Upper lobe of left lung (tissue), 6 donors: ENCODE results near the gene DMRT2. TPM values are rescaled to one million over a fixed set of nuclear protein-coding genes. Genes with fewer than 3 reads are reported as not detected.

Source experiments
- ATAC-seq, 2 donors: fragments of 200-7000 bp; cut with Tn5 transposase; one replicate each; pipeline ENCODE4 v1.9.1; 2022; ENCODE audit warnings: mild to moderate bottlenecking in 2 of 2, moderate library complexity in 2 of 2; ENCODE audit not compliant: low FRiP score in 2 of 2
- DNase-seq, 2 donors: peaks; one replicate each; pipeline ENCODE4 v3.0.0-alpha.2; 2019 to 2020
- H3K27ac ChIP-seq, 4 donors: fragments of 200-600 bp; sonication (generic); one replicate each; pipeline ENCODE4 v1.5.1; 2016 to 2019
- H3K27me3 ChIP-seq, 4 donors: fragments of 200-600 bp; sonication (generic); one replicate each; pipeline ENCODE4 v1.5.1; 2017 to 2019
- H3K36me3 ChIP-seq, 4 donors: fragments of 200-600 bp; sonication (generic); one replicate each; pipeline ENCODE4 v1.5.1; 2016 to 2019
- H3K4me1 ChIP-seq, 4 donors: fragments of 200-600 bp; sonication (generic); one replicate each; pipeline ENCODE4 v1.5.1; 2018 to 2019
- H3K4me3 ChIP-seq, 4 donors: fragments of 200-600 bp; sonication (generic); one replicate each; pipeline ENCODE4 v1.5.1; 2017 to 2019; ENCODE audit warnings: mild to moderate bottlenecking in 2 of 4, moderate library complexity in 1 of 4
- H3K9me3 ChIP-seq, 4 donors: fragments of 200-600 bp; sonication (generic); one replicate each; pipeline ENCODE4 v1.5.1; 2018 to 2019
- CTCF ChIP-seq, 6 experiments: fragments of 450-650 bp in 4 of 6; fragments of 200-600 bp in 2 of 6; sonication (generic) in 2 of 6; IDR thresholded peaks; one replicate each; pipeline ENCODE4 v1.5.1; 2016 to 2019; ENCODE audit warnings: antibody characterized with exemption in 6 of 6
- EP300 ChIP-seq, 4 donors: sonication (generic); formaldehyde crosslinking; IDR thresholded peaks; one replicate each; pipeline ENCODE4 v1.5.1; 2017; ENCODE audit warnings: antibody characterized with exemption in 4 of 4, control low read depth in 2 of 4
- POLR2A ChIP-seq, 4 donors: fragments of 450-650 bp; IDR thresholded peaks; one replicate each; pipeline ENCODE4 v1.5.1; 2016 to 2017; ENCODE audit warnings: antibody characterized with exemption in 4 of 4, mild to moderate bottlenecking in 2 of 4
- POLR2AphosphoS5 ChIP-seq, 2 donors: sonication (generic); formaldehyde crosslinking; IDR thresholded peaks; one replicate each; pipeline ENCODE4 v1.5.1; 2017; ENCODE audit warnings: antibody characterized with exemption in 2 of 2
- WGBS, 2 donors: methylation state at CpG; one replicate each; pipeline ENCODE4 v1.1.5; 2017 to 2018; 5-methylcytosine and 5-hydroxymethylcytosine counted together
- total RNA-seq, 6 donors: library from RNA; depleted of rRNA in 4 of 6; stranded (reverse); fragments of >200 nt in 4 of 6; gene quantifications; one replicate each; pipeline versions ENCODE4 v1.1.0 to v1.2.1, GENCODE V29; 2016 to 2021
- donor health status: DM: no; HTN: no; CAD: no; lungs with moderate emphysema.
- donor health status: DM: no; HTN: yes; CAD: no; lungs with severe emphysema.

Gene DMRT2
- total RNA-seq, 6 donors from 2014 or later = 0.43 to 0.84 (median 0.78) TPM; not detected in 2

- H3K27ac ChIP-seq = no peak overlapping the region
- H3K27me3 ChIP-seq = no peaks in the 10 kb centered on the region
- peak in 1 of 2 donors; percentile 16 for ATAC-seq
- H3K9me3 ChIP-seq = no peaks in the 10 kb centered on the region
- no peak for DNase-seq
- TF ChIP-seq EP300 (IDR thresholded peaks at IDR 0.05) (no peak), POLR2AphosphoS5 (IDR thresholded peaks at IDR 0.05) (no peak), CTCF (IDR thresholded peaks at IDR 0.05) (no peak), POLR2A (IDR thresholded peaks at IDR 0.05) (no peak)
- peaks cover 0 to 6% (median 0%) of the 10 kb centered on the region in 4 donors for H3K4me1 ChIP-seq
- 62 to 75% methylated on average over 3 of the region's 3 CpGs for WGBS, 2 donors
- no peaks in the 10 kb centered on the region for H3K36me3 ChIP-seq
- no peak overlapping the region for H3K4me3 ChIP-seq
Observed at GRCh38 chr9:1007312-1007711, 42.8 kb upstream of the DMRT2 start.

GRCh38 chr9:1008216-1008615 is 41.9 kb upstream of the DMRT2 start:
- Histone ChIP-seq H3K27me3 (no peaks in the 10 kb centered on the region), H3K9me3 (no peaks in the 10 kb centered on the region), H3K4me3 (no peak overlapping the region), H3K4me1 (peaks cover 0 to 6% (median 0%) of the 10 kb centered on the region in 4 donors), H3K27ac (no peak overlapping the region), H3K36me3 (no peaks in the 10 kb centered on the region)
- ATAC-seq (no peak), DNase-seq (no peak)
- 84 to 90% methylated on average over 3 of the region's 3 CpGs for WGBS, 2 donors
- no peak for TF ChIP-seq POLR2A (IDR thresholded peaks at IDR 0.05)
- no peak for TF ChIP-seq CTCF (IDR thresholded peaks at IDR 0.05)
- no peak for TF ChIP-seq POLR2AphosphoS5 (IDR thresholded peaks at IDR 0.05)
- TF ChIP-seq EP300 (IDR thresholded peaks at IDR 0.05) = no peak

GRCh38 chr9:1009101-1009707 is 41.0 kb upstream of the DMRT2 start:
- Histone ChIP-seq H3K36me3 (no peaks in the 10 kb centered on the region), H3K4me1 (peaks cover 0 to 6% (median 0%) of the 10 kb centered on the region in 4 donors), H3K27ac (no peak overlapping the region), H3K9me3 (no peaks in the 10 kb centered on the region), H3K27me3 (no peaks in the 10 kb centered on the region), H3K4me3 (no peak overlapping the region)
- DNase-seq (peak; percentile 82 to 83), ATAC-seq (peak; percentile 94 to 96)
- TF ChIP-seq POLR2A (IDR thresholded peaks at IDR 0.05) (no peak), CTCF (IDR thresholded peaks at IDR 0.05) (peak; percentile 90 to 95 (median 93))
- 7 to 8% methylated on average over 14 of the region's 14 CpGs for whole genome bisulfite sequencing, 2 donors

GRCh38 chr9:1013021-1013420 is 37.1 kb upstream of the DMRT2 start:
- Histone ChIP-seq H3K4me1 (peaks cover 0 to 6% (median 0%) of the 10 kb centered on the region in 4 donors), H3K9me3 (no peaks in the 10 kb centered on the region), H3K27ac (no peak overlapping the region), H3K36me3 (no peaks in the 10 kb centered on the region), H3K27me3 (no peaks in the 10 kb centered on the region), H3K4me3 (no peak overlapping the region)
- TF ChIP-seq CTCF (IDR thresholded peaks at IDR 0.05) (no peak), POLR2AphosphoS5 (IDR thresholded peaks at IDR 0.05) (no peak), EP300 (IDR thresholded peaks at IDR 0.05) (no peak), POLR2A (IDR thresholded peaks at IDR 0.05) (no peak)
- DNase-seq (no peak), ATAC-seq (no peak)
- 70 to 73% methylated on average over 5 of the region's 5 CpGs for WGBS, 2 donors

GRCh38 chr9:1014225-1014624 is 35.9 kb upstream of the DMRT2 start:
- TF ChIP-seq EP300 (IDR thresholded peaks at IDR 0.05) (no peak), POLR2AphosphoS5 (IDR thresholded peaks at IDR 0.05) (no peak), POLR2A (IDR thresholded peaks at IDR 0.05) (no peak), CTCF (IDR thresholded peaks at IDR 0.05) (no peak)
- Histone ChIP-seq H3K27me3 (no peaks in the 10 kb centered on the region), H3K9me3 (no peaks in the 10 kb centered on the region), H3K4me3 (no peak overlapping the region), H3K27ac (no peak overlapping the region), H3K36me3 (no peaks in the 10 kb centered on the region), H3K4me1 (peaks cover 0 to 2% (median 0%) of the 10 kb centered on the region in 4 donors)
- 81 to 83% methylated on average over 4 of the region's 4 CpGs for WGBS, 2 donors
- ATAC-seq (no peak), DNase-seq (no peak)
